Measurements from ENCODE around the gene FASN. TPM values are rescaled to one million over a fixed set of nuclear protein-coding genes. Genes with fewer than 3 reads are reported as not detected.

Gene FASN
- total and polyA plus RNA-seq, 2 of the 13 experiments (the other 11 are each of a cell fraction or from before 2014, with no cell fraction given) = 51.7 to 101 TPM

DNA sequence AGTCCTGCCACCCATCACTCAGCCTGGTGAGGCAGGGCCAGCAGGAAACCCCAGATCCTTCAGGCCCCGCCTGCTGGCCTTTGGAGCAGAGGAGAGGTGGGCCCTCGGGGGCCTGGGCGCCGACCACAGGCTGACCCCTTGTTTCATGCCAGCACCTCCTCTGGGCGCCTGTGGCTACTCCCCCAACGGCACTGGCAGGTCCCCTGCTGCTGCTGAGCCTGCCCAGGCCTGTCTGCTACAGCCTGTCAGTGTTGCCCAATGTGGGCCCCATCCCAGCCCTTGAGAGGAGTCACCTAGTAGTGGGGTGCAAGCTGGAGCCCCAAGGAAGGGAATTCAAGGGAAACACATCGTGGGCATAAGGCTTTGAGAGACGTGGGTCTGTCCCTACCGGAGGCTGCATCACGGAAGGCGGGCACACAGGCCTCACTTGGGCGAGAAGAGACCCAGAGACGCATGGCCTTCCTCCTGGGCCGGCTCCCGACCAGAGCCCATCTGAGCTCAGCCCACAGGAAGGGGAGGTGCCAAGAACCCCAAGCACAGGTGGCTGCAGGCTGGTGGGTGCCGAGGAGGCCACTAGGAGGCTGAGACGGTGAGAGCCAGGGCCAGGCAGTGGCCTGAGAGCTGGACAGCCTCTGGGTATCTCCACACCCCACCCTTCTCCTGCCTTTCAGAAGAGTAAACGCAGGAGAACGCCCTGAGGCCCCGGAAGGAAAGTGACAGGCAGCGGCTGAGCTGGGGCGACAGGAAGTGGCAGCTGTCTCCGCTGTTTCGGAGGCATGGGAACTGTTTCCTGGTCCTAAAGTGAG lies 8.0 kb upstream of the FASN start (continued):
- TF ChIP-seq HDAC1 (CRISPR knock-in tag; IDR thresholded peaks at IDR 0.05) (peak; percentile 89), ARNT (IDR thresholded peaks at IDR 0.05) (no peak), CBX5 (CRISPR knock-in tag; IDR thresholded peaks at IDR 0.05; ENCODE audit: borderline replicate concordance) (peak; percentile 68; the same call in 1 of the 2 replicates), HOXA3 (CRISPR knock-in tag; IDR thresholded peaks at IDR 0.05) (peak; percentile 79; the same call in 1 of the 2 replicates), NCOR1 (IDR thresholded peaks at IDR 0.05; ENCODE audit: borderline replicate concordance, low read length) (no peak), ZNF251 (CRISPR knock-in tag; IDR thresholded peaks at IDR 0.05) (0 out of 2 replicates have a peak, but pooled peaks have one; percentile 12), RFX1 (IDR thresholded peaks at IDR 0.05) (no peak), FOXO1 (CRISPR knock-in tag; IDR thresholded peaks at IDR 0.05) (peak; percentile 30; the same call in 1 of the 2 replicates), ONECUT2 (CRISPR knock-in tag; IDR thresholded peaks at IDR 0.05) (no peak; the same call in 1 of the 2 replicates), FOXA3 (CRISPR knock-in tag; IDR thresholded peaks at IDR 0.05) (peak; percentile 56; the same call in 1 of the 2 replicates), ZNF431 (CRISPR knock-in tag; IDR thresholded peaks at IDR 0.05; ENCODE audit: borderline replicate concordance, low read depth) (peak; percentile 80; the same call in 1 of the 2 replicates), STAT5B (CRISPR knock-in tag; IDR thresholded peaks at IDR 0.05) (peak; percentile 70; the same call in 1 of the 2 replicates), ZNF230 (CRISPR knock-in tag; IDR thresholded peaks at IDR 0.05) (peak; percentile 78; the same call in 1 of the 2 replicates), FIP1L1 (IDR thresholded peaks at IDR 0.05; ENCODE audit: borderline replicate concordance, insufficient read depth, low read depth, low read length) (no peak), HNRNPL (IDR thresholded peaks at IDR 0.05; ENCODE audit: low read depth, low read length) (peak; percentile 93), NR3C1 (CRISPR knock-in tag; IDR thresholded peaks at IDR 0.05) (no peak), CENPX (CRISPR knock-in tag; IDR thresholded peaks at IDR 0.05) (no peak), ZBTB7A (CRISPR knock-in tag; IDR thresholded peaks at IDR 0.05) (peak; percentile 73; the same call in 1 of the 2 replicates), ZSCAN9 (CRISPR knock-in tag; IDR thresholded peaks at IDR 0.05; ENCODE audit: borderline replicate concordance) (peak; percentile 78; the same call in 1 of the 2 replicates), FOXA1 (IDR thresholded peaks at IDR 0.05) (no peak), FOXA1 (CRISPR knock-in tag; IDR thresholded peaks at IDR 0.05) (peak; percentile 70)
- TF ChIP-seq, protein P1, sequence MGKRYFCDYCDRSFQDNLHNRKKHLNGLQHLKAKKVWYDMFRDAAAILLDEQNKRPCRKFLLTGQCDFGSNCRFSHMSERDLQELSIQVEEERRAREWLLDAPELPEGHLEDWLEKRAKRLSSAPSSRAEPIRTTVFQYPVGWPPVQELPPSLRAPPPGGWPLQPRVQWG (CRISPR knock-in tag; IDR thresholded peaks at IDR 0.05; ENCODE audit: borderline replicate concordance, low read depth) = no peak
- TF ChIP-seq, protein P2, sequence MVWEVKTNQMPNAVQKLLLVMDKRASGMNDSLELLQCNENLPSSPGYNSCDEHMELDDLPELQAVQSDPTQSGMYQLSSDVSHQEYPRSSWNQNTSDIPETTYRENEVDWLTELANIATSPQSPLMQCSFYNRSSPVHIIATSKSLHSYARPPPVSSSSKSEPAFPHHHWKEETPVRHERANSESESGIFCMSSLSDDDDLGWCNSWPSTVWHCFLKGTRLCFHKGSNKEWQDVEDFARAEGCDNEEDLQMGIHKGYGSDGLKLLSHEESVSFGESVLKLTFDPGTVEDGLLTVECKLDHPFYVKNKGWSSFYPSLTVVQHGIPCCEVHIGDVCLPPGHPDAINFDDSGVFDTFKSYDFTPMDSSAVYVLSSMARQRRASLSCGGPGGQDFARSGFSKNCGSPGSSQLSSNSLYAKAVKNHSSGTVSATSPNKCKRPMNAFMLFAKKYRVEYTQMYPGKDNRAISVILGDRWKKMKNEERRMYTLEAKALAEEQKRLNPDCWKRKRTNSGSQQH (CRISPR knock-in tag; IDR thresholded peaks at IDR 0.05; ENCODE audit: low read depth) = peak; percentile 90
- TF ChIP-seq, protein P3, sequence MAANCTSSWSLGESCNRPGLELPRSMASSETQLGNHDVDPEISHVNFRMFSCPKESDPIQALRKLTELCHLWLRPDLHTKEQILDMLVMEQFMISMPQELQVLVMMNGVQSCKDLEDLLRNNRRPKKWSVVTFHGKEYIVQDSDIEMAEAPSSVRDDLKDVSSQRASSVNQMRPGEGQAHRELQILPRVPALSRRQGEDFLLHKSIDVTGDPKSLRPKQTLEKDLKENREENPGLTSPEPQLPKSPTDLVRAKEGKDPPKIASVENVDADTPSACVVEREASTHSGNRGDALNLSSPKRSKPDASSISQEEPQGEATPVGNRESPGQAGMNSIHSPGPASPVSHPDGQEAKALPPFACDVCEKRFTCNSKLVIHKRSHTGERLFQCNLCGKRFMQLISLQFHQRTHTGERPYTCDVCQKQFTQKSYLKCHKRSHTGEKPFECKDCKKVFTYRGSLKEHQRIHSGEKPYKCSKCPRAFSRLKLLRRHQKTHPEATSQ (CRISPR knock-in tag; IDR thresholded peaks at IDR 0.05; ENCODE audit: borderline replicate concordance) = peak; percentile 87; the same call in 1 of the 2 replicates
- TF ChIP-seq, protein P4, sequence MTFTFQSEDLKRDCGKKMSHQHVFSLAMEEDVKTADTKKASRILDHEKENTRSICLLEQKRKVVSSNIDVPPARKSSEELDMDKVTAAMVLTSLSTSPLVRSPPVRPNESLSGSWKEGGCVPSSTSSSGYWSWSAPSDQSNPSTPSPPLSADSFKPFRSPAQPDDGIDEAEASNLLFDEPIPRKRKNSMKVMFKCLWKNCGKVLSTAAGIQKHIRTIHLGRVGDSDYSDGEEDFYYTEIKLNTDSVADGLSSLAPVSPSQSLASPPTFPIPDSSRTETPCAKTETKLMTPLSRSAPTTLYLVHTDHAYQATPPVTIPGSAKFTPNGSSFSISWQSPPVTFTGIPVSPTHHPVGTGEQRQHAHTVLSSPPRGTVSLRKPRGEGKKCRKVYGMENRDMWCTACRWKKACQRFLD (CRISPR knock-in tag; IDR thresholded peaks at IDR 0.05; ENCODE audit: borderline replicate concordance) = no peak; the same call in 1 of the 2 replicates
- TF ChIP-seq, protein P5, sequence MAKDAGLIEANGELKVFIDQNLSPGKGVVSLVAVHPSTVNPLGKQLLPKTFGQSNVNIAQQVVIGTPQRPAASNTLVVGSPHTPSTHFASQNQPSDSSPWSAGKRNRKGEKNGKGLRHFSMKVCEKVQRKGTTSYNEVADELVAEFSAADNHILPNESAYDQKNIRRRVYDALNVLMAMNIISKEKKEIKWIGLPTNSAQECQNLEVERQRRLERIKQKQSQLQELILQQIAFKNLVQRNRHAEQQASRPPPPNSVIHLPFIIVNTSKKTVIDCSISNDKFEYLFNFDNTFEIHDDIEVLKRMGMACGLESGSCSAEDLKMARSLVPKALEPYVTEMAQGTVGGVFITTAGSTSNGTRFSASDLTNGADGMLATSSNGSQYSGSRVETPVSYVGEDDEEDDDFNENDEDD (CRISPR knock-in tag; IDR thresholded peaks at IDR 0.05; ENCODE audit: borderline replicate concordance) = peak; percentile 78

Measured in HepG2 (cell line).